Stimulated activated CD4-positive, alpha-beta T cell treated with anti-CD3 and anti-CD28 coated beads, Interleukin-1b, Interleukin-23, amount 100 ng/mL, for 4 hours (primary cell): Measurements from ENCODE around the gene MFAP3L.
"Not testable (repeated sequence)": the region's sequence is repeated elsewhere in the genome, so short reads cannot be mapped to it uniquely, and the experiment has no call there.

Experiments used
- DNase-seq, 2 donors: peaks; one replicate each; pipeline ENCODE4 v3.0.0-alpha.2; 2020; ENCODE audit warnings: low read depth in 2 of 2

Gene MFAP3L

GRCh38 chr4:169987327-169988228 lies 38.6 kb downstream of the MFAP3L start:
- DNase-seq, result no peak

GRCh38 chr4:169986369-169986768 lies 39.8 kb downstream of the MFAP3L start:
- no peak for DNase-seq

- DNase-seq, result no peak
Measured at GRCh38 chr4:169985881-169986280, 40.3 kb downstream of the MFAP3L start.

GRCh38 chr4:169984745-169985144 lies 41.5 kb downstream of the MFAP3L start:
- no peak for DNase-seq

- DNase-seq, result no peak
Measured at GRCh38 chr4:169984173-169984572, 42.0 kb downstream of the MFAP3L start.

GRCh38 chr4:169976951-169977350 lies 49.2 kb downstream of the MFAP3L start:
- no peak for DNase-seq

GRCh38 chr4:169975838-169976796 lies 50.1 kb downstream of the MFAP3L start:
- DNase-seq, result no peak

GRCh38 chr4:169975131-169975837 lies 50.9 kb downstream of the MFAP3L start:
- no peak for DNase-seq

- no peak for DNase-seq
Measured at GRCh38 chr4:169971456-169972015, 54.7 kb downstream of the MFAP3L start.

GRCh38 chr4:169968999-169969398 lies 57.2 kb downstream of the MFAP3L start:
- DNase-seq, result no peak

GRCh38 chr4:169963998-169964397 lies 62.2 kb downstream of the MFAP3L start:
- DNase-seq, result no peak

GRCh38 chr4:169959254-169959653 lies 66.9 kb downstream of the MFAP3L start:
- no peak for DNase-seq

- no peak for DNase-seq
Measured at GRCh38 chr4:169958629-169959028, 67.6 kb downstream of the MFAP3L start.

- no peak for DNase-seq
Measured at GRCh38 chr4:169957785-169958184, 68.4 kb downstream of the MFAP3L start.

- DNase-seq, result no peak
Measured at GRCh38 chr4:169956091-169956843, 69.9 kb downstream of the MFAP3L start.

GRCh38 chr4:169955521-169955920 lies 70.7 kb downstream of the MFAP3L start:
- no peak for DNase-seq

GRCh38 chr4:169952236-169953002 lies 73.8 kb downstream of the MFAP3L start:
- DNase-seq, result no peak

GRCh38 chr4:169948271-169948670 lies 77.9 kb downstream of the MFAP3L start:
- no peak for DNase-seq

- DNase-seq, result no peak
Measured at GRCh38 chr4:169945636-169946035, 80.6 kb downstream of the MFAP3L start.

- not testable (repeated sequence) for DNase-seq
Measured at GRCh38 chr4:169943601-169944000, 82.6 kb downstream of the MFAP3L start.
